HG03457 (cell line): ENCODE measurements around the gene PHACTR2.
"Not testable (repeated sequence)": the region's sequence is repeated elsewhere in the genome, so short reads cannot be mapped to it uniquely, and the experiment has no call there.

Source experiments
- ATAC-seq: cut with Tn5 transposase; IDR thresholded peaks from one replicate; pipeline ENCODE4 v1.9.1; 2021; ENCODE audit warnings: moderate number of reproducible peaks; ENCODE audit not compliant: unreplicated experiment

PHACTR2 gene

GRCh38 chr6:143697076-143697800 is 19.5 kb downstream of the PHACTR2 start:
- ATAC-seq = no peak

GRCh38 chr6:143698329-143698728 is 20.6 kb downstream of the PHACTR2 start:
- no peak for ATAC-seq

DNA sequence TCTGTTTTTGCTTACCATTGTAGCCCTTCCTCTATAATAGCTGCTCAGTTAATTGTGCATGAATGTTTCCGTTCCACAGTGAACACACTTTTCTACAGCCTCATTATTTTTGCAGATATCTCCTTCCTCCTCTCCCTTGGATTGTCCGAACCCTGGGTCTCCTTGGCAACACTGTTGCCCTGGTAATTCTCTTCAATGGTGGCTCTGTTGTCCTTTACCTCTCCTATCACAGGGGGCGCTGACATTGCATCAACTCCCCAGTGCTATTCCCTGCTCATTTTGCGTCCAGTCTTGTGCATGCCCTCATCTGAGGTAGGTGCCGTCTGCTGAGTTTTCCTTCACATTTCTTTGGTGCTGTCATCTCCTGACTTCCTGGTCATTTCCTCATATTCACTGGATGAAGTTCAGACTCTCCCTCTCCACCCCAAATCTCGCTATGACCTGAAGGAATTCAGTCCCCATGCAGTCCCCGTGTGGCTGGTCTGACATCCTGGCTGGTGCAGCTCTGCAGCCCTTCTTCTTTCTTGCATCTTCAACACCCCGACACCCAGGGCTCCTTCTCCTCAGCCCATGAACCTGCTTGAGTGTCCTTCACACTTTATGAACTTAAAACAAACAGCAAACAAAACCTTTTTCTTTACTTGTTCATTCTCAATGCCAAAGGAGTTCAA is 21.1 kb downstream of the PHACTR2 start:
- ATAC-seq = no peak

GRCh38 chr6:143699430-143699825 is 21.7 kb downstream of the PHACTR2 start:
- no peak for ATAC-seq

DNA sequence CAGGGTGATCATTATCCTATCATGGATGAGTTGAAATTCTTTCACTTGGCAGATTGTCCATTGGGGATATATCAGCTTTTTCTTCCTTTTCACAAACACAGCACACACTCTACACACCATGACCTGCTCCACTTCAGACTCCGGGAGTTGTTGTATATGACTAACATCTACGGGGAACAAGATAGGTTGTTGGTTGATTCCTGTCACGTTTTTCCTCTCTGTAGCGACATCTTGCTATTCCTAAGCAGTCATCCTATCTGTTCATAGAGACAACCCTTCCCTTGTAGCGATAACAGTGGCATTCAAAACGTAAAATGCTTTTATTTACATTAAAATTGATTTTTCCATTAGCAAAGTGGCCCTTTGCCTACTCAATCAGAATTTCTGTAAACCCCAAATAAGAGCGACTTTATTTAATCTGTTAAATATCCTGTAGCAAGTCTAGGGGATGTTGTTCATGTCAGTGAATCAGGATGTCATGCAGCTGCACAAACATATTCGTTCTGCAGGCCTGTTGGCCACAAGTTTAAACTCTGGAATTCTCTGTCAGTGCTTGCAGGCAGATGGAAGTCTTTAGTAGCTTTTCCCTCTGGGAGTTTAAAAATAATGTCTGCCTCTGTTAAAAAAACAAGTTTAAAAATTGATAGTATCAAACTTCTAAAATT is 23.1 kb downstream of the PHACTR2 start:
- ATAC-seq = no peak

DNA sequence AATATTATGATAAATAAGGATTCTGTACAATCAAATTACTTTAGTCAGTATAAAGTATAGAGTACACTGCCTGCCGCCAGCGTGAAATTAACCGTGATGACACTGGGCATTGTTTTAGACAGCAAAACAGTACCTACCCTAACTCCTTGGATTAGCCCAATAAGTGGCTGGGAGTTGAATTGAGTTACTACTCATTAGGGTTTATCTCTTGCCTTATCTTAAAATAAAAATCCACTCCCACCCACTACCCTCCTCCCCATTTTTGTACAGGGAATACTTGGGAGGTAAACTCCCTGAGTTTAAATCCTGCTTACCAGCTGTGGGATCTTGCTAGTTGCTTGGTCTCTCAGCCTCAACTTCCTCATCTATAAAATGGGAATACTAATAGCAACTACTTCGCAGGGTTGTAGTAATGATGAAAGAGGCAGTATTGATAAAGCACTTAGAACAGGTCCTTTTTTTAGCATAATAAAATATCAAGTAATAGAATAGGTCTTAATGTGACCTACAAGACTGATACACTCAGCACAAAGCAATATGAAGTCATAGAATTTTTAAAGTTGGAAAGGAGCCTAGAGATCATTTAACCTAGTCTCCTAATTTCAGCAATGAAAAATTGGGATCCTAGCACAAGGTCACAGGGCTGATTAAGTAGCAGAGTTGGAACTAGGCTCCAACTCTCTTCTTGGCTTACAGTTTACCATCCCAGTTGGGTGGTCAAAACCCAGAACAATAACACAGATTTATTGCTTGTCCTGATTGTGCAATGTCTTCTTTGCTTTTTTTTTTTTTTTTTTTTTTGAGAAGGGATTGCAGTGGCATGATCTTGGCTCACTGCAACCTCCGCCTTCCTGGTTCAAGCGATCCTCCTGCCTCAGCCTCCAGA is 23.8 kb downstream of the PHACTR2 start:
- no peak for ATAC-seq

GRCh38 chr6:143705569-143705968 is 27.8 kb downstream of the PHACTR2 start:
- no peak for ATAC-seq

DNA sequence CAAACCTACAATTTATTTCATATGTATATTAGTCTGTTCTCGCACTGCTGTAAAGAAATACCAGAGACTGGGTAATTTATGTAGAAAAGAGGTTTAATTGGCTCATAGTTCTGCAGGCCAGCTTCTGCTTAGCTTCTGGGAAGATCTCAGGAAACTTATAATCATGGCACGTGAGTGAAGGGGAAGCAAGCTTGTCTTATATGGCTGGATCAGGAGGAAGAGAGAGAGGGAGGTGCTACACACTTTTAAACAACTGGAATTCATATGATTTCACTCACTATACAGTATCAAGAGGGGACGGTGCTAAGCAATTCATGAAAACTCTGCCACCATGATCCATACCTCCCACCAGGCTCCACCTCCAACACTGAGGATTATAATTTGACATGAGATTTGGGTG is 29.9 kb downstream of the PHACTR2 start:
- ATAC-seq = no peak

- ATAC-seq = no peak
Measured at GRCh38 chr6:143708889-143709288, 31.1 kb downstream of the PHACTR2 start.

GRCh38 chr6:143711714-143712113 is 33.9 kb downstream of the PHACTR2 start:
- no peak for ATAC-seq

DNA sequence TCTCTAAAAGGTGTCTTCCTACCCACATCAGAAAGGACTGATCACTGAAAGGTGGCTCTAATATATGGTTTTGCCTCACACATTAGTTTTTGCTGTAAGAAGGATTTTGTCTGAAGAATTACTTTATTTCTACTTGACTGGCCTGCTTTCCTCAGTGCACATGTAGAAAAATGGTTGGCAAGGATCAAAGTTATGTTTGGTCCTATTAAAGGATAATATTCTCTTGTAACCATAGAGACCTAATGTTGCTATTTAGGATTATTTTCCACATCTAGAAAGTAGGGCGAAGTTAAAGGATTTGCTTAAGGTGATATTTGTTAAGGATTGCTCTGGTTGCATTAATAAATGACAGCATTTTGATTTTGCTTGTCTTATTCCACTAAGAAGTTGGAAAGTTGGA is 40.7 kb downstream of the PHACTR2 start:
- ATAC-seq = no peak

GRCh38 chr6:143721642-143722041 is 43.9 kb downstream of the PHACTR2 start:
- no peak for ATAC-seq

- ATAC-seq = no peak
Measured at GRCh38 chr6:143724876-143725275, 47.1 kb downstream of the PHACTR2 start.

DNA sequence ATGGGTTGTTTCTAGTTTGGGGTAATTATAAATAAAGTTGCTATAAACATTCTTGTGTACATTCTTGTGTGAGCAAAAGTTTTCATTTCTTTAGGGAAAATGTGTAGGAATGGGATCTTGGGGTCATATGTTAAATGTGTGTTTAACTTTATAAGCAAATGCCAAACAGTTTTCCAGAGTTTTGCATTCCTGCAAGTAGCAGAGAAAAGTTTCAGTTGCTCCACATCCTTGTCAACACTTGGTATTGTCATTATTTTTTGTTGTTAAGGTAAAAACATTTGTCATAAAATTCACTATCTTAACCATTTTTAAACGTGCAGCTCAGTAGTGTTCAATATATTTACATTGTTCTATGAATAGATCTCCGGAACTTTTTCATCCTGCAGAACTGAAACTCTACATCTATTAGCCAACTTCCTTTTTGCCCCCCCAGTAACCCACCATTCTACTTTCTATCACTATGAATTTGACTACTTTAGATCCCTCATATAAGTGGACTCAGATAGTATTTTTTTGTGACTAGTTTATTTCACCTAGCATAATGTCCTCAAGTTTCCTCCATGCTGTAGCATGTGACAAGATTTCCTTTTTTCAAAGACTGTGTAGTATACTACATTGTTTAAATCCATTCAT is 48.4 kb downstream of the PHACTR2 start:
- no peak for ATAC-seq

DNA sequence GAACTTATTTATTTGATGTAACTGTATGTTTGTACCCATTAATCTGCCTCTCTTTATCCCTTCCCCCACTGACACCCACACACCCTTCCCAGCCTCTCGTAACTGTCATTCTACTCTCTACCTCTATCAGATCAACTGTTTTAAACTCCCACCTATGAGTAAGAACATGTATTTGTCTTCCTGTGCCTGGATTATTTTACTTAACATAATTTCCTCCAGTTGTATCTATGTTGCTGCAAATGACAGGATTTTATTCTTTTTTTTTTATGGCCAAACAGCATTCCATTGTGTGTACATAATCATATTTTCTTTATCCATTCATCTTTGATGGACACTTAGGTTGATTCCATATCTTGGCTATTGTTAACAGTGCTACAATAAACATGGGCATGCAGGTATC is 49.3 kb downstream of the PHACTR2 start:
- ATAC-seq = no peak

- no peak for ATAC-seq
Measured at GRCh38 chr6:143731789-143732188, 54.0 kb downstream of the PHACTR2 start.

DNA sequence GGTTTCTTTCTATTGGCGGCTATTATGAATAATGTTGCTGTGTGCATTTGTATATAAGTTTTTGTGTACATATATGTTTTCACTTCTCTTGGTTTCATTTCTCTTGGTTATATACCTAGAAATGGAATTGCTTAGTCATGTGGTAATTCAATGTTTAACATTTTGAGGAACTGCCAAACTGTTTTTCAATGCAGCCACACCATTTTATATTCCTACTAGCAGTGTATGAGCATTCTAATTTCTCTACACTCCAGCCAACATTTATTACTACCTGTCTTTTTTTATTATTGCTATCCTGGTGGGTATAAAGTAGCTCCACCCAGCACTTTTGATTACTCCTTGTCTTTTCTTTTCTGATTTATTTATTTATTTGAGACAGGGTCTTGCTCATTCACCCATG is 54.8 kb downstream of the PHACTR2 start:
- ATAC-seq = no peak

- no peak for ATAC-seq
Measured at GRCh38 chr6:143733510-143733909, 55.7 kb downstream of the PHACTR2 start.

DNA sequence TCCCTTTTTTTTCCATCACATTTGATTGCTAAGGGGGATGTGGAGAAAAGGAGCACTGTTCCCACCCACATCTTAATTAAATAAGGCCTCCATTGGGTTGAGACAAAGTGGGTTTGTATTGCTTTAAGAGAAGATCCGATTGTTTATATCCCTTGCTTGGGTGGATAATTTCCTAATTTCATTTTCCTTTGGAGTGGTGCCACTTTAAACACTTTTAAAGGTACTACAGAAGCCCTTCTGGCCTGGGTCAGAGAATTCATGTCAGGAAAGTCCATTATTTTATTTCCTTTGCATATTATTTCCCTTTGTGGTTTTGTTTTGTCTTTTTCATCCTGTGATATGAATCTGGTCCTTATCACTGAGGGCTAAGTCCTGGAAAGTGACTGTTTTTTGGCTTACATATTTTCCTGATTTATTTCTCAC is 56.9 kb downstream of the PHACTR2 start:
- no peak for ATAC-seq

GRCh38 chr6:143738072-143738690 is 60.4 kb downstream of the PHACTR2 start:
- not testable (repeated sequence) for ATAC-seq
